DMS114 treated with DMSO at 0.1 percent for 48 hours (cell line): ENCODE measurements around the gene TFPI2.
A peak's percentile ranks its signal among the peaks of the same experiment; 100 is the strongest.

Experiments used
- DNase-seq: peaks from one replicate; lab custom pipeline; 2025; ENCODE audit not compliant: unreplicated experiment; lab: John Stamatoyannopoulos, UW

Gene TFPI2

GRCh38 chr7:93910076-93910994, 19.8 kb upstream of the TFPI2 start:
- no peak for DNase-seq

GRCh38 chr7:93906267-93906666, 15.7 kb upstream of the TFPI2 start, which contains the start of gene GNGT1:
Gene GNGT1, plus strand, starts transcription at chr7:93906567. Its CDS starts 180 bp downstream, at chr7:93906747.
- no peak for DNase-seq

GRCh38 chr7:93902777-93903423, 12.3 kb upstream of the TFPI2 start:
- DNase-seq: no peak

GRCh38 chr7:93897680-93898079, 7.1 kb upstream of the TFPI2 start:
- DNase-seq: no peak

GRCh38 chr7:93895859-93896600, 5.5 kb upstream of the TFPI2 start:
- no peak for DNase-seq

- DNase-seq: no peak
Observed at GRCh38 chr7:93894966-93895640, 4.5 kb upstream of the TFPI2 start.

GRCh38 chr7:93894426-93894825, 3.9 kb upstream of the TFPI2 start:
- no peak for DNase-seq

- peak; percentile 27 for DNase-seq
Observed at GRCh38 chr7:93890041-93890463, 501 bp downstream of the TFPI2 start.

- DNase-seq: no peak
Observed at GRCh38 chr7:93889261-93889660, 1.3 kb downstream of the TFPI2 start.

GRCh38 chr7:93884541-93884940, 6.0 kb downstream of the TFPI2 start:
- DNase-seq: no peak

GRCh38 chr7:93883917-93884345, 6.6 kb downstream of the TFPI2 start:
- no peak for DNase-seq

GRCh38 chr7:93883078-93883916, 7.3 kb downstream of the TFPI2 start:
- no peak for DNase-seq

GRCh38 chr7:93882468-93882867, 8.1 kb downstream of the TFPI2 start:
- DNase-seq: no peak

- no peak for DNase-seq
Observed at GRCh38 chr7:93879356-93879755, 11.2 kb downstream of the TFPI2 start.

GRCh38 chr7:93877742-93878141, 12.8 kb downstream of the TFPI2 start:
- no peak for DNase-seq

- no peak for DNase-seq
Observed at GRCh38 chr7:93873998-93874574, 16.5 kb downstream of the TFPI2 start.

GRCh38 chr7:93866886-93867285, 23.7 kb downstream of the TFPI2 start:
- DNase-seq: no peak

GRCh38 chr7:93862651-93863050, 27.9 kb downstream of the TFPI2 start:
- no peak for DNase-seq

- no peak for DNase-seq
Observed at GRCh38 chr7:93861325-93861949, 29.1 kb downstream of the TFPI2 start.
